SU-DHL-6 (cell line): Measurements from ENCODE around the gene SCN9A.

ENCODE experiments used
- CTCF ChIP-seq: fragments of 200-600 bp; sonication (generic); IDR thresholded peaks from one replicate; pipeline ENCODE4 v1.5.1; 2017; ENCODE audit warnings: antibody characterized with exemption, mild to moderate bottlenecking, low read length, moderate library complexity; ENCODE audit not compliant: insufficient read depth, poor library complexity, severe bottlenecking
- EZH2phosphoT487 ChIP-seq: fragments of 200-600 bp; sonication (generic), shearing (Covaris generic); conservative IDR thresholded peaks from 2 replicates; pipeline ENCODE4 v1.6.1; 2018; ENCODE audit warnings: mild to moderate bottlenecking, antibody characterized with exemption, low read length, moderate library complexity, mixed read lengths

GRCh38 chr2:166375736-166376487, at the start of gene SCN9A:
- TF ChIP-seq CTCF (no peak), EZH2phosphoT487 (no peak)
